ENCODE results near the gene HTT-AS. TPM values are rescaled to one million over a fixed set of nuclear protein-coding genes. Genes with fewer than 3 reads are reported as not detected.

HTT-AS gene
- total RNA-seq, 4 donors from 2014 or later, result not detected

DNA sequence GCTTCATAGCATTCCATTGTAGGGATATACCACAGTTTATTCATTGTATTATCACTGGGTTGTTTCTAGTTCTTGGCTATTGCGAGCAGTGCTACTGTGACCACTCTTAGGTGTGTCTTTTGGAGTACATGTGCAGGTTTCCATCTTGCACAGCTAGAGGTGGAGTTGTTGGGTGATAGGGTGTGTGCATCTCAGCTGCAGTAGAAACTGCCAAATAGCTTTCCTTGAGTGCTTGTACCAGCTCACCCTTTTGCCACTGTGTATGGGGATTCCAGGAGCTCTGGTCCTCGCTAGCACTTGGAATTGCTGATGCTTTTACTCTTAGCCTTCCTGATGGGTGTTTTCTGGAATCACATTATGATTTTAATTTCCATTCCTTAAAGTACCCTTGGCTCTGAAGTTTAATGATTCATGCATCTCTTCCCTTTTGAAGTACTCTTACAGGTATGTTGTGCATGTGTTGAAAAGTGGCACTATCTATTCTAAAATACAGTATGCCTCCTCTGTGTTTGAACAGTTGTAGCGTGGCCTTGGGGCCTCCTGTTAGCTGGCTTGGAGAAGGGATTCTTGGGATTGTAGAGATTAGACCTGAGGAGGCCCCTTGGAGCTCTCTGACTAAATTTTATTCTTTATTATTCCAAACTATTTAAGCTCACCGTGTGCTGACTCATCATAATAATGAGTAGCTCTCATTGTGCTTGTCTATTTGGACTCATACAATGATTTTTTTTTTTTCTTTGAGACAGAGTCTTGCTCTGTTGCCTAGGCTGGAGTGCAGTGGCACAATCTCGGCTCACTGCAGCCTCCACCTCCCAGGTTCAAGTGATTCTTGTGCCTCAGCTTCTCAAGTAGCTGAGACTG lies 38.5 kb upstream of the HTT-AS start:
- TF ChIP-seq CTCF (IDR thresholded peaks at IDR 0.05), result no peak
- 82% methylated on average over 5 of the region's 5 CpGs for WGBS, 2 donors
- intact Hi-C loops (cut with DNase I; ENCODE audit: low total_unique reads), result no loop called here

DNA sequence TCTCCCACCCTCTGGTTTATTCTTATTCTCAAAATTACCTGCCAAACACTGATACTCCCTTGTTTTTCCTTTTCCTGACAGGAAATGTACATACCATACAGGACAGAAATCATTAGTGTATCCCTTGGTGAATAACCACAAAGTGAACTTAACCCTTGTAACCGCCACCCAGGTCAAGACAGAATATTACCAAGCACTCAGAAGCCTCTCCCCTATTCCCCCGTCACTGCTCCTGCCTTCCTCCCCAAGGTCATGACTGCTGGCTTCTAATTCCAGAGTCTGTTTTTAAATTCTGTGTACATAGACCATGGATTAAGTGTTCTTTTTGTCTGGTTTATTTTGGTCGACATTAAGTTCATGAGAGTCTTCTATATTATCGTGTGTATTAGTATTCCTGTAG lies 37.9 kb upstream of the HTT-AS start:
- no peak overlapping the region for H3K4me3 ChIP-seq (ENCODE audit: low read depth, poor library complexity, severe bottlenecking)
- intact Hi-C loops (cut with DNase I; ENCODE audit: low total_unique reads), result no loop called here
- TF ChIP-seq POLR2A (IDR thresholded peaks at IDR 0.05), result no peak
- TF ChIP-seq CTCF (IDR thresholded peaks at IDR 0.05), result no peak
- WGBS, 2 donors, result 85 to 88% methylated on average over 4 of the region's 4 CpGs
- no peak for DNase-seq (ENCODE audit: low spot score in 2 of 2)

More for the DNA sequence above, 38.5 kb upstream of the HTT-AS start:
- H3K4me3 ChIP-seq (ENCODE audit: low read depth, poor library complexity, severe bottlenecking), result no peak overlapping the region
- no peak for DNase-seq (ENCODE audit: low spot score in 2 of 2)

DNA sequence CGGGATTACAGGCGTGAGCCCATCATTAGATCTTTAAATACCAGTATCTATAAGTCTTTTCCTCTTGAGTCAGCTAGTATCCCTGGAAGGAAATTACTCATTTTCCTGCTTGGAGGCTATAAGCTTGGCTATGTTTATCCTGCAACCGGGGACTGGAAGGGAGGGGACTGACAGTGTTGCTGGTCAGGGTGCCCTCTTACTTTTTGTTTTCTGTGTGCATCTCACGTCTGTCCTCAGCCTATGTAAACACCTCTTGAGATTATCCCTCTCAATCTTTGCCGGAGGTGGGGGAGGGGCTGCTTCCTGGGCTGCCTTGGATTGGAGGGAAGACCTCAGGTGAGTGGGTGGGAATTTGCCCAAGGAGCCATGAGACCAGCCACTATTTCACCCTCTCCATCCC lies 37.1 kb upstream of the HTT-AS start:
- TF ChIP-seq POLR2A (IDR thresholded peaks at IDR 0.05) (no peak), CTCF (IDR thresholded peaks at IDR 0.05) (no peak)
- intact Hi-C loops (cut with DNase I; ENCODE audit: low total_unique reads), result no loop called here
- no peak for DNase-seq (ENCODE audit: low spot score in 2 of 2)
- 83 to 93% methylated on average over 5 of the region's 5 CpGs for WGBS, 2 donors
- H3K4me3 ChIP-seq (ENCODE audit: low read depth, poor library complexity, severe bottlenecking), result no peak overlapping the region

DNA sequence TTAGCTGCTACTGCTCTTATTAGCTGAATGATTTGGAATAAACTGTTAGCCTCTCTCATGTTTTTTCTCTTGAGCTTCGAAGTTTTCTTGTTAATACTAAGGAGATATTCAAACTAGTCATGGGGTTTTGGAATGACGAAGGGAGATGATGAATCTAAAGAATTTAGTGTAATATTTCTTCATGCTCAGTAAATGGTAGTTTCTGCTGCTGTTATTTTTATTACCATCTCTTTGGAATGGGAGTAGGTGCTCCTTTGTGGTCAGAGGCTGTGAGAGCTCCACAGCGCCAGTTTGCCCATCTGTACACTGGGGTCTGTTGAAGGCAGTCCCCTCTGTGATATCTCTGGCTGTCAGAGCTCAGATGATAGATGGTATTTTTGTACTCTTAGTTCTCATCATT lies 33.9 kb upstream of the HTT-AS start:
- intact Hi-C loops (cut with DNase I; ENCODE audit: low total_unique reads), result loop anchor here (10.0 kb wide), 1 partner anchor 337 kb away; the partner anchor contains the start of gene HGFAC
- H3K4me3 ChIP-seq (ENCODE audit: low read depth, poor library complexity, severe bottlenecking), result no peak overlapping the region
- TF ChIP-seq POLR2A (IDR thresholded peaks at IDR 0.05) (no peak), CTCF (IDR thresholded peaks at IDR 0.05) (no peak)
- DNase-seq (ENCODE audit: low spot score in 2 of 2), result no peak
- whole genome bisulfite sequencing, 2 donors, result 76 to 77% methylated on average over 3 of the region's 3 CpGs

GRCh38 chr4:3107691-3108121 lies 33.4 kb upstream of the HTT-AS start:
- 75 to 76% methylated on average over 6 of the region's 6 CpGs for WGBS, 2 donors
- no peak for DNase-seq (ENCODE audit: low spot score in 2 of 2)
- no peak for TF ChIP-seq CTCF (IDR thresholded peaks at IDR 0.05)
- TF ChIP-seq POLR2A (IDR thresholded peaks at IDR 0.05), result no peak
- H3K4me3 ChIP-seq (ENCODE audit: low read depth, poor library complexity, severe bottlenecking), result no peak overlapping the region
- intact Hi-C loops (cut with DNase I; ENCODE audit: low total_unique reads), result loop anchor here (10.0 kb wide), 1 partner anchor 337 kb away; the partner anchor contains the start of gene HGFAC
